ENCODE results near the gene ZNF74.
"Not testable (repeated sequence)": the region's sequence is repeated elsewhere in the genome, so short reads cannot be mapped to it uniquely, and the experiment has no call there.

The ZNF74 gene

GRCh38 chr22:20400606-20401375, 6.8 kb downstream of the ZNF74 start:
- DNase-seq (ENCODE audit: low spot score), result no peak

- no peak for DNase-seq (ENCODE audit: low spot score)
Measured at GRCh38 chr22:20401376-20402014, 7.5 kb downstream of the ZNF74 start.

GRCh38 chr22:20402960-20403778, 9.2 kb downstream of the ZNF74 start:
- no peak for DNase-seq (ENCODE audit: low spot score)

GRCh38 chr22:20403779-20404140, 9.8 kb downstream of the ZNF74 start:
- DNase-seq (ENCODE audit: low spot score), result no peak

GRCh38 chr22:20404881-20405280, 10.9 kb downstream of the ZNF74 start:
- DNase-seq (ENCODE audit: low spot score), result no peak

GRCh38 chr22:20405291-20405930, 11.5 kb downstream of the ZNF74 start:
- DNase-seq (ENCODE audit: low spot score), result no peak

GRCh38 chr22:20405931-20406685, 12.2 kb downstream of the ZNF74 start:
- no peak for DNase-seq (ENCODE audit: low spot score)

- DNase-seq (ENCODE audit: low spot score), result no peak
Measured at GRCh38 chr22:20406686-20407408, 12.9 kb downstream of the ZNF74 start.

GRCh38 chr22:20407829-20408228, 13.9 kb downstream of the ZNF74 start:
- no peak for DNase-seq (ENCODE audit: low spot score)

- no peak for DNase-seq (ENCODE audit: low spot score)
Measured at GRCh38 chr22:20408891-20409290, 14.9 kb downstream of the ZNF74 start.

GRCh38 chr22:20409385-20409784, 15.4 kb downstream of the ZNF74 start:
- DNase-seq (ENCODE audit: low spot score), result not testable (repeated sequence)

- DNase-seq (ENCODE audit: low spot score), result no peak
Measured at GRCh38 chr22:20412474-20413216, 18.7 kb downstream of the ZNF74 start.

- no peak for DNase-seq (ENCODE audit: low spot score)
Measured at GRCh38 chr22:20413217-20414058, 19.5 kb downstream of the ZNF74 start.

GRCh38 chr22:20414059-20414440, 20.1 kb downstream of the ZNF74 start:
- DNase-seq (ENCODE audit: low spot score), result no peak

GRCh38 chr22:20414450-20414849, 20.5 kb downstream of the ZNF74 start:
- DNase-seq (ENCODE audit: low spot score), result no peak

- not testable (repeated sequence) for DNase-seq (ENCODE audit: low spot score)
Measured at GRCh38 chr22:20415241-20415640, 21.3 kb downstream of the ZNF74 start.

GRCh38 chr22:20415699-20416098, 21.7 kb downstream of the ZNF74 start:
- DNase-seq (ENCODE audit: low spot score), result not testable (repeated sequence)

- peak; percentile 71 for DNase-seq (ENCODE audit: low spot score)
Measured at GRCh38 chr22:20418211-20418788, 24.3 kb downstream of the ZNF74 start.

- DNase-seq (ENCODE audit: low spot score), result no peak
Measured at GRCh38 chr22:20419664-20419951, 25.7 kb downstream of the ZNF74 start.
